GM12878 (cell line): ENCODE measurements around the gene WFDC13. TPM values are rescaled to one million over a fixed set of nuclear protein-coding genes. Genes with fewer than 3 reads are reported as not detected.

Experiments used
- IKZF1 ChIP-seq: fragments of 450-650 bp; conservative IDR thresholded peaks from 2 replicates; pipeline ENCODE4 v1.6.1; 2017; ENCODE audit warnings: antibody characterized with exemption, mild to moderate bottlenecking
- PML ChIP-seq: IDR thresholded peaks from 2 replicates; pipeline ENCODE4 v1.6.1; 2012; ENCODE audit warnings: low read length, inconsistent platforms
- SMAD5 ChIP-seq: IDR thresholded peaks from 2 replicates; pipeline ENCODE4 v1.6.1; 2016; ENCODE audit warnings: antibody characterized with exemption, low read depth
- ZNF274 ChIP-seq: IDR thresholded peaks from one replicate; pipeline ENCODE4 v1.8.0; 2011; ENCODE audit not compliant: insufficient read length, insufficient read depth
- polyA plus RNA-seq, 11 experiments: library from polyadenylated mRNA; depleted of rRNA in 4 of 11; unstranded in 6 of 11; stranded (reverse) in 5 of 11; fragments of >200 nt; fragmentation: Nextera tagmentation in 4 of 11; fragmentation: Illumina TruSeq in 1 of 11; extraction: Ambion mirVana in 4 of 11; extraction: Trizol in 1 of 11; gene quantifications; 1 replicate in 1 of 11; 2 replicates in 10 of 11; pipeline versions ENCODE4 v1.2.1 to v1.2.3, GENCODE V29; 2011 to 2016; ENCODE audit warnings: inconsistent platforms in 2 of 11, missing spikeins in 2 of 11, low read depth in 1 of 11
- total RNA-seq, 4 experiments: library from RNA; depleted of rRNA in 3 of 4; stranded (reverse); fragments of >200 nt in 3 of 4; fragmentation: Illumina TruSeq in 1 of 4; extraction: Trizol in 1 of 4; gene quantifications; 2 replicates each; pipeline versions ENCODE4 v1.2.1 to v1.2.3, GENCODE V29; 2013 to 2021
- TF ChIP-seq, protein P1 (sequence below): fragments of 450-650 bp; formaldehyde crosslinking; IDR thresholded peaks from 2 replicates; pipeline ENCODE4 v1.5.0; 2022; ENCODE audit warnings: mild to moderate bottlenecking, missing genetic modification characterization
- TF ChIP-seq, protein P2 (sequence below): fragments of 150-350 bp; IDR thresholded peaks from 2 replicates; pipeline ENCODE4 v1.6.1; 2016; ENCODE audit warnings: low read depth, low read length
- TF ChIP-seq, protein P3 (sequence below): fragments of 450-650 bp; IDR thresholded peaks from 2 replicates; pipeline ENCODE4 v1.6.1; 2017; ENCODE audit warnings: antibody characterized with exemption, mild to moderate bottlenecking, moderate library complexity

The WFDC13 gene
- total and polyA plus RNA-seq, 10 of the 15 experiments (the other 5 are each of a cell fraction or from before 2014, with no cell fraction given) = not detected

DNA sequence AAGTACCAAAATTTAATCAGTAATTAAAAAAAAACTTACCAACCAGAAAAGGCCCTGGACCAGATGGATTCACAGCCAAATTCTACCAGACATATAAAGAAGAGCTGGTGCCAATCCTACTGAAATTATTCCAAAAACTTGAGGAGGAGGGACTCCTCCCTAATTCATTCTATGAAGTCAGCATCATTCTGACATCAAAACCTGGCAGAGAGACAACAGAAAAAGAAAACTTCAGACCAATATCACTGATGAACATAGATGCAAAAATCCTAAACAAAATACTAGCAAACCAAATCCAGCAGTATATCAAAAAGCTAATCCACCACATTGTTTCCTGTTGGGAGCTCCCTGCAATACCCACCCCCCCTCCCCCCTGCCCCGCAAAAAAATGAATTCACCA lies 31.7 kb upstream of the WFDC13 start, which contains the start of gene WFDC11 (continued):
- TF ChIP-seq, protein P1, sequence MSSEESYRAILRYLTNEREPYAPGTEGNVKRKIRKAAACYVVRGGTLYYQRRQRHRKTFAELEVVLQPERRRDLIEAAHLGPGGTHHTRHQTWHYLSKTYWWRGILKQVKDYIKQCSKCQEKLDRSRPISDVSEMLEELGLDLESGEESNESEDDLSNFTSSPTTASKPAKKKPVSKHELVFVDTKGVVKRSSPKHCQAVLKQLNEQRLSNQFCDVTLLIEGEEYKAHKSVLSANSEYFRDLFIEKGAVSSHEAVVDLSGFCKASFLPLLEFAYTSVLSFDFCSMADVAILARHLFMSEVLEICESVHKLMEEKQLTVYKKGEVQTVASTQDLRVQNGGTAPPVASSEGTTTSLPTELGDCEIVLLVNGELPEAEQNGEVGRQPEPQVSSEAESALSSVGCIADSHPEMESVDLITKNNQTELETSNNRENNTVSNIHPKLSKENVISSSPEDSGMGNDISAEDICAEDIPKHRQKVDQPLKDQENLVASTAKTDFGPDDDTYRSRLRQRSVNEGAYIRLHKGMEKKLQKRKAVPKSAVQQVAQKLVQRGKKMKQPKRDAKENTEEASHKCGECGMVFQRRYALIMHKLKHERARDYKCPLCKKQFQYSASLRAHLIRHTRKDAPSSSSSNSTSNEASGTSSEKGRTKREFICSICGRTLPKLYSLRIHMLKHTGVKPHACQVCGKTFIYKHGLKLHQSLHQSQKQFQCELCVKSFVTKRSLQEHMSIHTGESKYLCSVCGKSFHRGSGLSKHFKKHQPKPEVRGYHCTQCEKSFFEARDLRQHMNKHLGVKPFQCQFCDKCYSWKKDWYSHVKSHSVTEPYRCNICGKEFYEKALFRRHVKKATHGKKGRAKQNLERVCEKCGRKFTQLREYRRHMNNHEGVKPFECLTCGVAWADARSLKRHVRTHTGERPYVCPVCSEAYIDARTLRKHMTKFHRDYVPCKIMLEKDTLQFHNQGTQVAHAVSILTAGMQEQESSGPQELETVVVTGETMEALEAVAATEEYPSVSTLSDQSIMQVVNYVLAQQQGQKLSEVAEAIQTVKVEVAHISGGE (CRISPR knock-in tag) = no peak
- TF ChIP-seq IKZF1 (no peak), ZNF274 (no peak), SMAD5 (no peak), PML (no peak)
- TF ChIP-seq, protein P2, sequence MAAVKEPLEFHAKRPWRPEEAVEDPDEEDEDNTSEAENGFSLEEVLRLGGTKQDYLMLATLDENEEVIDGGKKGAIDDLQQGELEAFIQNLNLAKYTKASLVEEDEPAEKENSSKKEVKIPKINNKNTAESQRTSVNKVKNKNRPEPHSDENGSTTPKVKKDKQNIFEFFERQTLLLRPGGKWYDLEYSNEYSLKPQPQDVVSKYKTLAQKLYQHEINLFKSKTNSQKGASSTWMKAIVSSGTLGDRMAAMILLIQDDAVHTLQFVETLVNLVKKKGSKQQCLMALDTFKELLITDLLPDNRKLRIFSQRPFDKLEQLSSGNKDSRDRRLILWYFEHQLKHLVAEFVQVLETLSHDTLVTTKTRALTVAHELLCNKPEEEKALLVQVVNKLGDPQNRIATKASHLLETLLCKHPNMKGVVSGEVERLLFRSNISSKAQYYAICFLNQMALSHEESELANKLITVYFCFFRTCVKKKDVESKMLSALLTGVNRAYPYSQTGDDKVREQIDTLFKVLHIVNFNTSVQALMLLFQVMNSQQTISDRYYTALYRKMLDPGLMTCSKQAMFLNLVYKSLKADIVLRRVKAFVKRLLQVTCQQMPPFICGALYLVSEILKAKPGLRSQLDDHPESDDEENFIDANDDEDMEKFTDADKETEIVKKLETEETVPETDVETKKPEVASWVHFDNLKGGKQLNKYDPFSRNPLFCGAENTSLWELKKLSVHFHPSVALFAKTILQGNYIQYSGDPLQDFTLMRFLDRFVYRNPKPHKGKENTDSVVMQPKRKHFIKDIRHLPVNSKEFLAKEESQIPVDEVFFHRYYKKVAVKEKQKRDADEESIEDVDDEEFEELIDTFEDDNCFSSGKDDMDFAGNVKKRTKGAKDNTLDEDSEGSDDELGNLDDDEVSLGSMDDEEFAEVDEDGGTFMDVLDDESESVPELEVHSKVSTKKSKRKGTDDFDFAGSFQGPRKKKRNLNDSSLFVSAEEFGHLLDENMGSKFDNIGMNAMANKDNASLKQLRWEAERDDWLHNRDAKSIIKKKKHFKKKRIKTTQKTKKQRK = no peak
- TF ChIP-seq, protein P3, sequence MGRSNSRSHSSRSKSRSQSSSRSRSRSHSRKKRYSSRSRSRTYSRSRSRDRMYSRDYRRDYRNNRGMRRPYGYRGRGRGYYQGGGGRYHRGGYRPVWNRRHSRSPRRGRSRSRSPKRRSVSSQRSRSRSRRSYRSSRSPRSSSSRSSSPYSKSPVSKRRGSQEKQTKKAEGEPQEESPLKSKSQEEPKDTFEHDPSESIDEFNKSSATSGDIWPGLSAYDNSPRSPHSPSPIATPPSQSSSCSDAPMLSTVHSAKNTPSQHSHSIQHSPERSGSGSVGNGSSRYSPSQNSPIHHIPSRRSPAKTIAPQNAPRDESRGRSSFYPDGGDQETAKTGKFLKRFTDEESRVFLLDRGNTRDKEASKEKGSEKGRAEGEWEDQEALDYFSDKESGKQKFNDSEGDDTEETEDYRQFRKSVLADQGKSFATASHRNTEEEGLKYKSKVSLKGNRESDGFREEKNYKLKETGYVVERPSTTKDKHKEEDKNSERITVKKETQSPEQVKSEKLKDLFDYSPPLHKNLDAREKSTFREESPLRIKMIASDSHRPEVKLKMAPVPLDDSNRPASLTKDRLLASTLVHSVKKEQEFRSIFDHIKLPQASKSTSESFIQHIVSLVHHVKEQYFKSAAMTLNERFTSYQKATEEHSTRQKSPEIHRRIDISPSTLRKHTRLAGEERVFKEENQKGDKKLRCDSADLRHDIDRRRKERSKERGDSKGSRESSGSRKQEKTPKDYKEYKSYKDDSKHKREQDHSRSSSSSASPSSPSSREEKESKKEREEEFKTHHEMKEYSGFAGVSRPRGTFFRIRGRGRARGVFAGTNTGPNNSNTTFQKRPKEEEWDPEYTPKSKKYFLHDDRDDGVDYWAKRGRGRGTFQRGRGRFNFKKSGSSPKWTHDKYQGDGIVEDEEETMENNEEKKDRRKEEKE = no peak
